DOHH2 (cell line): ENCODE results near the gene FRS2.

Experiments used
- H3F3A ChIP-seq: fragments of 200-600 bp; sonication (generic), shearing (Covaris generic); 2 replicates; pipeline ENCODE4 v1.6.0; 2016; ENCODE audit warnings: antibody characterized with exemption, mild to moderate bottlenecking; ENCODE audit not compliant: control insufficient read depth, insufficient read depth
- H3K27ac ChIP-seq: fragments of 200-600 bp; sonication (generic); 2 replicates; pipeline ENCODE4 v1.5.1; 2014; ENCODE audit warnings: low read depth, mild to moderate bottlenecking, low read length, moderate library complexity
- H3K27me3 ChIP-seq: fragments of 200-600 bp; sonication (generic); 2 replicates; pipeline ENCODE4 v1.6.1; 2014; ENCODE audit warnings: mild to moderate bottlenecking, low read length, mixed read lengths; ENCODE audit not compliant: control insufficient read depth
- H3K36me3 ChIP-seq: fragments of 200-600 bp; sonication (generic); 2 replicates; pipeline ENCODE4 v1.6.1; 2014; ENCODE audit warnings: mild to moderate bottlenecking, low read length, moderate library complexity, mixed read lengths; ENCODE audit not compliant: control insufficient read depth
- H3K4me1 ChIP-seq: fragments of 200-600 bp; sonication (generic); 2 replicates; pipeline ENCODE4 v1.6.1; 2014; ENCODE audit warnings: mild to moderate bottlenecking, low read length, mixed read lengths; ENCODE audit not compliant: control insufficient read depth
- H3K4me2 ChIP-seq: fragments of 200-600 bp; sonication (generic); 2 replicates; pipeline ENCODE4 v1.6.0; 2014; ENCODE audit warnings: mild to moderate bottlenecking, low read length, moderate library complexity
- H3K4me3 ChIP-seq: fragments of 200-600 bp; sonication (generic); 2 replicates; pipeline ENCODE4 v1.5.1; 2014; ENCODE audit warnings: mild to moderate bottlenecking, low read length, mixed read lengths
- H3K79me2 ChIP-seq: fragments of 200-600 bp; sonication (generic); 2 replicates; pipeline ENCODE4 v1.6.1; 2014; ENCODE audit warnings: mild to moderate bottlenecking, low read length, mixed read lengths; ENCODE audit not compliant: control insufficient read depth
- H3K9me2 ChIP-seq: fragments of 200-600 bp; sonication (generic); replicated peaks from 2 replicates; pipeline ENCODE4 v1.6.1; 2014; ENCODE audit warnings: mild to moderate bottlenecking, low read length, mixed read lengths; ENCODE audit not compliant: control insufficient read depth
- H3K9me3 ChIP-seq: fragments of 200-600 bp; sonication (generic); 2 replicates; pipeline ENCODE4 v1.6.1; 2014; ENCODE audit warnings: antibody characterized with exemption, low read length, mixed read lengths; ENCODE audit not compliant: control insufficient read depth, insufficient read depth
- H4K20me1 ChIP-seq: fragments of 200-600 bp; sonication (generic); 2 replicates; pipeline ENCODE4 v1.6.0; 2014; ENCODE audit warnings: low read depth, mild to moderate bottlenecking, antibody characterized with exemption, low read length, moderate library complexity; ENCODE audit not compliant: control insufficient read depth, insufficient read depth
- CTCF ChIP-seq: fragments of 200-600 bp; sonication (generic); IDR thresholded peaks from one replicate; pipeline ENCODE4 v1.5.1; 2014; ENCODE audit warnings: antibody characterized with exemption, mild to moderate bottlenecking, low read depth, low read length; ENCODE audit not compliant: poor library complexity, severe bottlenecking
- EZH2phosphoT487 ChIP-seq: fragments of 200-600 bp; sonication (generic); IDR thresholded peaks from 2 replicates; pipeline ENCODE4 v1.6.1; 2017; ENCODE audit warnings: borderline replicate concordance, mild to moderate bottlenecking, antibody characterized with exemption, low read length, moderate library complexity, mixed read lengths

FRS2 gene

GRCh38 chr12:69471076-69471430 is 865 bp downstream of the FRS2 start:
- H3F3A ChIP-seq, result peaks cover 3% of the 10 kb centered on the region; the same call in 1 of the 2 replicates
- TF ChIP-seq EZH2phosphoT487 (no peak), CTCF (peak; percentile 19)
- peaks cover 5% of the 10 kb centered on the region for H3K36me3 ChIP-seq
- H4K20me1 ChIP-seq, result peaks cover 11% of the 10 kb centered on the region
- peak overlapping the region; percentile 89 for H3K4me2 ChIP-seq
- H3K27ac ChIP-seq, result no peak overlapping the region
- peaks cover 59% of the 10 kb centered on the region for H3K79me2 ChIP-seq
- H3K27me3 ChIP-seq, result no peaks in the 10 kb centered on the region
- H3K9me2 ChIP-seq, result no peaks in the 10 kb centered on the region
- H3K4me3 ChIP-seq, result peak overlapping the region; percentile 90
- no peaks in the 10 kb centered on the region for H3K9me3 ChIP-seq
- H3K4me1 ChIP-seq, result peaks cover 40% of the 10 kb centered on the region

GRCh38 chr12:69471667-69472385 is 1.6 kb downstream of the FRS2 start:
- peaks cover 35% of the 10 kb centered on the region for H3K4me1 ChIP-seq
- peaks cover 3% of the 10 kb centered on the region; the same call in 1 of the 2 replicates for H3F3A ChIP-seq
- H3K27ac ChIP-seq, result no peak overlapping the region
- H3K79me2 ChIP-seq, result peaks cover 66% of the 10 kb centered on the region
- peak overlapping the region; percentile 90 for H3K4me3 ChIP-seq
- no peak for TF ChIP-seq EZH2phosphoT487
- no peak for TF ChIP-seq CTCF
- peaks cover 11% of the 10 kb centered on the region for H4K20me1 ChIP-seq
- peak overlapping the region; percentile 89 for H3K4me2 ChIP-seq
- no peaks in the 10 kb centered on the region for H3K27me3 ChIP-seq
- no peaks in the 10 kb centered on the region for H3K9me2 ChIP-seq
- H3K9me3 ChIP-seq, result no peaks in the 10 kb centered on the region
- peaks cover 5% of the 10 kb centered on the region for H3K36me3 ChIP-seq

GRCh38 chr12:69473262-69473661 is 3.1 kb downstream of the FRS2 start:
- Histone ChIP-seq H3K27me3 (no peaks in the 10 kb centered on the region), H3K4me1 (peaks cover 21% of the 10 kb centered on the region), H4K20me1 (peaks cover 11% of the 10 kb centered on the region), H3K4me2 (no peak overlapping the region), H3K36me3 (peaks cover 5% of the 10 kb centered on the region), H3K27ac (no peak overlapping the region), H3F3A (no peaks in the 10 kb centered on the region), H3K9me3 (no peaks in the 10 kb centered on the region), H3K4me3 (no peak overlapping the region), H3K9me2 (no peaks in the 10 kb centered on the region), H3K79me2 (peaks cover 72% of the 10 kb centered on the region)
- TF ChIP-seq CTCF (no peak), EZH2phosphoT487 (no peak)
